Measurements from ENCODE around the gene ELP5. TPM values are rescaled to one million over a fixed set of nuclear protein-coding genes. Genes with fewer than 3 reads are reported as not detected.

ELP5 gene
- total and polyA plus RNA-seq, 2 donors (not counting 1 experiment from before 2014, with no cell fraction given) = 22.6 to 33.2 TPM

GRCh38 chr17:7249830-7250229 lies 2.2 kb upstream of the ELP5 start:
- no peak for DNase-seq (ENCODE audit: low read depth in 2 of 2)
- Histone ChIP-seq H3K9ac (ENCODE audit: insufficient read depth, low read length) (no peak overlapping the region), H3K79me2 (ENCODE audit: control insufficient read depth, insufficient read depth, low read length) (peaks cover 60% of the 10 kb centered on the region), H2AFZ (ENCODE audit: low read length) (no peak overlapping the region), H3K9me3 (ENCODE audit: control insufficient read depth, insufficient read depth, low read depth, low read length) (no peaks in the 10 kb centered on the region), H3K27me3 (ENCODE audit: control insufficient read depth, insufficient read depth, low read length) (no peaks in the 10 kb centered on the region), H3K27ac (ENCODE audit: insufficient read depth, low read length) (peak overlapping the region; percentile 79), H4K20me1 (ENCODE audit: control insufficient read depth, extremely low read depth, insufficient read depth, low read length) (no peaks in the 10 kb centered on the region), H3K4me2 (ENCODE audit: extremely low read depth, insufficient read depth, low read length) (peak overlapping the region; percentile 85), H3K4me1 (ENCODE audit: control insufficient read depth, extremely low read depth, insufficient read depth, low read length) (peaks cover 7% of the 10 kb centered on the region), H3K4me3 (replicated peaks in 1 of 4; ENCODE audit: control extremely low read depth in 1 of 4, insufficient read depth in 1 of 4, low read depth in 3 of 4, low read length in 4 of 4) (peak overlapping the region; percentile 67 to 93 (median 89)), H3K36me3 (ENCODE audit: control insufficient read depth, insufficient read depth, low read length) (peaks cover 6% of the 10 kb centered on the region)
- TF ChIP-seq EZH2 (IDR thresholded peaks at IDR 0.05; ENCODE audit: low read length, missing control alignments) = no peak
- TF ChIP-seq CTCF (conservative IDR thresholded peaks at IDR 0.05 in 1 of 2, IDR thresholded peaks at IDR 0.05 in 1 of 2; ENCODE audit: low read depth in 1 of 2, low read length in 2 of 2) = no peak

GRCh38 chr17:7250695-7251627 lies 1.1 kb upstream of the ELP5 start:
- Histone ChIP-seq H3K9me3 (ENCODE audit: control insufficient read depth, insufficient read depth, low read depth, low read length) (no peaks in the 10 kb centered on the region), H2AFZ (ENCODE audit: low read length) (no peak overlapping the region), H4K20me1 (ENCODE audit: control insufficient read depth, extremely low read depth, insufficient read depth, low read length) (no peaks in the 10 kb centered on the region), H3K4me3 (replicated peaks in 1 of 4; ENCODE audit: control extremely low read depth in 1 of 4, insufficient read depth in 1 of 4, low read depth in 3 of 4, low read length in 4 of 4) (peak overlapping the region; percentile 67 to 93 (median 89)), H3K36me3 (ENCODE audit: control insufficient read depth, insufficient read depth, low read length) (peaks cover 3% of the 10 kb centered on the region), H3K4me1 (ENCODE audit: control insufficient read depth, extremely low read depth, insufficient read depth, low read length) (peaks cover 7% of the 10 kb centered on the region), H3K79me2 (ENCODE audit: control insufficient read depth, insufficient read depth, low read length) (peaks cover 60% of the 10 kb centered on the region), H3K4me2 (ENCODE audit: extremely low read depth, insufficient read depth, low read length) (peak overlapping the region; percentile 85), H3K27ac (ENCODE audit: insufficient read depth, low read length) (peak overlapping the region; percentile 79), H3K9ac (ENCODE audit: insufficient read depth, low read length) (peak overlapping the region; percentile 81), H3K27me3 (ENCODE audit: control insufficient read depth, insufficient read depth, low read length) (no peaks in the 10 kb centered on the region)
- no peak for DNase-seq (ENCODE audit: low read depth in 2 of 2)
- TF ChIP-seq EZH2 (IDR thresholded peaks at IDR 0.05; ENCODE audit: low read length, missing control alignments) = no peak
- no peak for TF ChIP-seq CTCF (conservative IDR thresholded peaks at IDR 0.05 in 1 of 2, IDR thresholded peaks at IDR 0.05 in 1 of 2; ENCODE audit: low read depth in 1 of 2, low read length in 2 of 2)

- Histone ChIP-seq H3K9ac (ENCODE audit: insufficient read depth, low read length) (peak within 1 kb of the TSS; percentile 96), H3K4me1 (ENCODE audit: control insufficient read depth, extremely low read depth, insufficient read depth, low read length) (peaks cover 7% of the 10 kb centered on the region), H3K79me2 (ENCODE audit: control insufficient read depth, insufficient read depth, low read length) (peaks cover 56% of the 10 kb centered on the region), H3K27ac (ENCODE audit: insufficient read depth, low read length) (peak within 1 kb of the TSS; percentile 99), H3K36me3 (ENCODE audit: control insufficient read depth, insufficient read depth, low read length) (peaks cover 4% of the 10 kb centered on the region), H2AFZ (ENCODE audit: low read length) (peak within 1 kb of the TSS; percentile 82), H3K27me3 (ENCODE audit: control insufficient read depth, insufficient read depth, low read length) (no peaks in the 10 kb centered on the region), H3K9me3 (ENCODE audit: control insufficient read depth, insufficient read depth, low read depth, low read length) (no peaks in the 10 kb centered on the region), H3K4me2 (ENCODE audit: extremely low read depth, insufficient read depth, low read length) (peak within 1 kb of the TSS; percentile 90), H4K20me1 (ENCODE audit: control insufficient read depth, extremely low read depth, insufficient read depth, low read length) (no peaks in the 10 kb centered on the region), H3K4me3 (replicated peaks in 1 of 4; ENCODE audit: control extremely low read depth in 1 of 4, insufficient read depth in 1 of 4, low read depth in 3 of 4, low read length in 4 of 4) (peak within 1 kb of the TSS; percentile 72 to 96 (median 90))
- peak; percentile 99 to 100 for DNase-seq (ENCODE audit: low read depth in 2 of 2)
- TF ChIP-seq EZH2 (IDR thresholded peaks at IDR 0.05; ENCODE audit: low read length, missing control alignments) = no peak
- TF ChIP-seq CTCF (conservative IDR thresholded peaks at IDR 0.05 in 1 of 2, IDR thresholded peaks at IDR 0.05 in 1 of 2; ENCODE audit: low read depth in 1 of 2, low read length in 2 of 2) = no peak
Measured at GRCh38 chr17:7251661-7252175, 297 bp upstream of the ELP5 start, which contains the start of gene CTDNEP1. TSS of gene CTDNEP1 (minus strand) at chr17:7251734. CDS start at chr17:7251296, 438 bp downstream.

Measured in fibroblast of lung (primary cell).